ENCODE data around the gene TM7SF3. TPM values are rescaled to one million over a fixed set of nuclear protein-coding genes. Genes with fewer than 3 reads are reported as not detected.

The TM7SF3 gene
- total RNA-seq, 2 experiments from 2014 or later = 41.4 to 45.1 TPM

DNA sequence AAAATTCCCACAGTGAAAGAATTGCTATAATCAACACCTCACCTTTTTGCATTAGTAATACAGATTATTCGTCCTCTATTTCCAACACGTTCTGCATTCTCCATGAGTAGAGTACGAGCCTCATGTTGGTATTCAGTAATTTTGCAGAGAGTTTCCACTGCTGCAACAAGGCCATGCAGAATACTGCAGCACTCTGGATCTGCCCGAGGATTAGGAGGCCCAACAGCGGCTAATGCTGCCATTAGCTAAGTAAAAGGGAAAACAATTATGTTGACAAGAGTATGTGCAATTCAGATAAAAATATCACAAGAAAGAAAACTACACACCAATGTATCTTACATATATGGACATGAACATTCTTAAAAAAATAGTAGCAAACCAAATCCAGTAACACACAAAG lies 85.5 kb downstream of the TM7SF3 start:
- CTCF ChIA-PET = no interaction called here
- peaks cover 55% of the 10 kb centered on the region for H3K36me3 Mint-ChIP-seq
- H3K4me3 Mint-ChIP-seq = no peak overlapping the region
- no peak for DNase-seq
- H3K27me3 Mint-ChIP-seq = no peaks in the 10 kb centered on the region
- peaks cover 30% of the 10 kb centered on the region for H3K4me1 Mint-ChIP-seq
- H3K9me3 Mint-ChIP-seq (ENCODE audit: low read depth) = no peaks in the 10 kb centered on the region
- ATAC-seq = no peak
- no peak overlapping the region for H3K27ac Mint-ChIP-seq

Other genes with a start within 250 kb of the TM7SF3 start
- gene ITPR2, start 181.2 kb downstream of the TM7SF3 start, total RNA-seq = 10 to 100 TPM; 31.1 to 37.7 TPM
- 10 to 100 TPM; 44.7 to 48.6 TPM for gene INTS13, start 76.4 kb downstream of the TM7SF3 start, total RNA-seq
- gene FGFR1OP2, start 75.9 kb downstream of the TM7SF3 start, total RNA-seq = 10 to 100 TPM; 76.8 to 78.6 TPM
- 10 to 100 TPM; 40.0 to 40.6 TPM for gene MED21, start 8.2 kb upstream of the TM7SF3 start, total RNA-seq
- not detected for gene C12orf71, start 68.2 kb upstream of the TM7SF3 start, total RNA-seq
- 10 to 100 TPM; 18.7 to 29.4 TPM for gene STK38L, start 229.9 kb upstream of the TM7SF3 start, total RNA-seq

Measured in activated CD8-positive, alpha-beta memory T cell treated with anti-CD3 and anti-CD28 coated beads, Interleukin-2, amount 10 ng/mL, durations not matched to agents 7 days and 5 days (primary cell).